HAP-1 (cell line): Measurements from ENCODE around the gene HIPK2.

Experiments
- DNase-seq, 2 experiments: peaks; one replicate each; pipeline ENCODE4 v3.0.0-alpha.2; 2016 to 2020; ENCODE audit warnings: low spot score in 2 of 2
- H3K27me3 ChIP-seq: fragments of 250-450 bp; sonication (Bioruptor Pico); 2 replicates; pipeline ENCODE4 v1.5.1; 2020; ENCODE audit warnings: low read depth, mild to moderate bottlenecking, moderate library complexity
- H3K36me3 ChIP-seq: fragments of 250-450 bp; sonication (Bioruptor Pico); replicated peaks from 2 replicates; pipeline ENCODE4 v1.5.1; 2020; ENCODE audit warnings: mild to moderate bottlenecking
- H3K4me1 ChIP-seq: fragments of 250-450 bp; sonication (Bioruptor Pico); 2 replicates; pipeline ENCODE4 v1.5.1; 2020; ENCODE audit warnings: mild to moderate bottlenecking
- H3K4me3 ChIP-seq: fragments of 250-450 bp; sonication (Bioruptor Pico); 2 replicates; pipeline ENCODE4 v1.5.1; 2020; ENCODE audit warnings: mild to moderate bottlenecking, moderate library complexity
- H3K9me3 ChIP-seq: fragments of 250-450 bp; sonication (Bioruptor Pico); 2 replicates; pipeline ENCODE4 v1.5.1; 2020; ENCODE audit warnings: mild to moderate bottlenecking, moderate library complexity
- in situ Hi-C: fragments of 300-500 bp; cut with MboI; formaldehyde crosslinking; loops from 3 replicates; pipeline ENCODE4 v1.14.3; 2020; ENCODE audit warnings: low sequenced_read_pairs, inconsistent platforms, mixed read lengths

Gene HIPK2

GRCh38 chr7:139631520-139632031 lies 146.2 kb downstream of the HIPK2 start:
- H3K9me3 ChIP-seq, result no peaks in the 10 kb centered on the region
- in situ Hi-C loops, result no loop called here
- DNase-seq, result no peak
- peaks cover 14% of the 10 kb centered on the region; the same call in 1 of the 2 replicates for H3K36me3 ChIP-seq
- H3K27me3 ChIP-seq, result no peaks in the 10 kb centered on the region
- H3K4me3 ChIP-seq, result no peak overlapping the region
- H3K4me1 ChIP-seq, result peaks cover 12% of the 10 kb centered on the region

GRCh38 chr7:139630643-139631519 lies 146.9 kb downstream of the HIPK2 start:
- Histone ChIP-seq H3K27me3 (no peaks in the 10 kb centered on the region), H3K4me1 (peaks cover 16% of the 10 kb centered on the region), H3K4me3 (no peak overlapping the region), H3K9me3 (no peaks in the 10 kb centered on the region), H3K36me3 (peaks cover 17% of the 10 kb centered on the region; the same call in 1 of the 2 replicates)
- in situ Hi-C loops, result no loop called here
- no peak for DNase-seq

DNA sequence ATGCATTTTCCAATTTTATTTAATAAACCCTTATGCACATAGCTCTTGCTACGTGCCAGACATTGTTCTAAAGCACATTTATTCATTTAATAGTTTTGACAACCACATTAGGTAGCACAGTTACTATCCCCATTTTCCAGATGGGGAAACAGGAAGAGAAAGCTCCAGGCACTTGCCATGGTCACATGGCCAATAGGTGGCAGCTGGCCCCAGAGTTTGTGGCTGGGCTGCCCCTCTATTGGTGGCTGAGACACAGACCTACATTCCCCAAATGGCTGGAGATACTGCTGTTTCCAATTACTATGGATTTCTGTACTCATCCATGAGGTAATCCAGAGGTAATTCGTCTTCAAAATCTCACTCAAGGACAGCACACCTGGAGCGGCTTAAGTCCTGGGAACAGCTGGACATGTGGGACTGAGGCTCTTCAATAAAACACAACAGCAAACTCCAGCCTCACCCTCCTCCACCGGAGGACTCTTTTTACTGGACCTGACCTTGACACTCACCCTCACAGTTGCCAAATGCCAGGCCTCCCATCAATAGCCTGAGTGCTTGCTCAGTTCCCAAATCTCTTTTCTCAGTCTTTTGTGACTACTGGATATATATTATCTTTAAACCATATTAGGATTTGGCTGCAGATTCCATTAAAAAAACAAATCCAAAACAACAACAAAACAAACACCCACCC lies 148.3 kb downstream of the HIPK2 start:
- H3K4me1 ChIP-seq, result peaks cover 16% of the 10 kb centered on the region
- H3K27me3 ChIP-seq, result no peaks in the 10 kb centered on the region
- H3K9me3 ChIP-seq, result no peaks in the 10 kb centered on the region
- in situ Hi-C loops, result loop anchor here (10.0 kb wide), 1 partner anchor 135 kb away; no protein-coding TSS in a partner anchor
- DNase-seq, result no peak
- peaks cover 17% of the 10 kb centered on the region; the same call in 1 of the 2 replicates for H3K36me3 ChIP-seq
- H3K4me3 ChIP-seq, result no peak overlapping the region

- Histone ChIP-seq H3K9me3 (no peaks in the 10 kb centered on the region), H3K4me3 (no peak overlapping the region), H3K4me1 (peaks cover 16% of the 10 kb centered on the region), H3K36me3 (peaks cover 17% of the 10 kb centered on the region; the same call in 1 of the 2 replicates), H3K27me3 (no peaks in the 10 kb centered on the region)
- in situ Hi-C loops, result loop anchor here (10.0 kb wide), 1 partner anchor 133 kb away; no protein-coding TSS in a partner anchor
- no peak for DNase-seq
Observed at GRCh38 chr7:139627831-139628230, 150.0 kb downstream of the HIPK2 start.

DNA sequence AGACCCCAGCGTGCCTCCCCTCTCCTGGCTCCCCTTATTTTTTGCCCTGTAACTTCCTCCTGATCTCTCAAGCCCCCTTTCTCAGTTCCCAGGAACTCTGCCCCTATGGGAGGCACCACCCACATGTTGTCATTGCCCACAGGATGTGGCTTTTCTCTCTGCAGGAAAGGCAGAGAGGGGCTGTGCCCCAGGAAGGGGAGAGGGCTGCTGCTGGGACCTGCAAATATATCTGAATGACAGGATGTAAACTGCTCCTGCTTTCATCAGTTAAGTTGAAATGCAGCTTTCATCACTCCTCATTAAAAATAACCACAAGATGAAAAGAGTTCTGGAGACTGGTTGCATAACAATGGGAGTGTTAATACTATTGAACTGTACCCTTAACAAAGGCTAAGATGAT lies 151.0 kb downstream of the HIPK2 start:
- H3K27me3 ChIP-seq, result no peaks in the 10 kb centered on the region
- peak; percentile 72 to 92 for DNase-seq
- H3K9me3 ChIP-seq, result no peaks in the 10 kb centered on the region
- H3K36me3 ChIP-seq, result peaks cover 17% of the 10 kb centered on the region; the same call in 1 of the 2 replicates
- in situ Hi-C loops, result loop anchor here (10.0 kb wide), 1 partner anchor 132 kb away; no protein-coding TSS in a partner anchor
- no peak overlapping the region for H3K4me3 ChIP-seq
- H3K4me1 ChIP-seq, result peaks cover 16% of the 10 kb centered on the region

- Histone ChIP-seq H3K27me3 (no peaks in the 10 kb centered on the region), H3K36me3 (peaks cover 17% of the 10 kb centered on the region), H3K4me1 (peaks cover 16% of the 10 kb centered on the region), H3K9me3 (no peaks in the 10 kb centered on the region), H3K4me3 (no peak overlapping the region)
- in situ Hi-C loops, result loop anchor here (10.0 kb wide), 1 partner anchor 129 kb away; no protein-coding TSS in a partner anchor
- DNase-seq, result no peak
Observed at GRCh38 chr7:139623518-139623917, 154.3 kb downstream of the HIPK2 start.

GRCh38 chr7:139620676-139621344 lies 157.0 kb downstream of the HIPK2 start:
- Histone ChIP-seq H3K4me1 (no peaks in the 10 kb centered on the region), H3K36me3 (peaks cover 11% of the 10 kb centered on the region), H3K9me3 (no peaks in the 10 kb centered on the region), H3K4me3 (no peak overlapping the region), H3K27me3 (no peaks in the 10 kb centered on the region)
- peak; percentile 44 to 84 for DNase-seq
- in situ Hi-C loops, result loop anchor here (10.0 kb wide), 1 partner anchor 126 kb away; no protein-coding TSS in a partner anchor

DNA sequence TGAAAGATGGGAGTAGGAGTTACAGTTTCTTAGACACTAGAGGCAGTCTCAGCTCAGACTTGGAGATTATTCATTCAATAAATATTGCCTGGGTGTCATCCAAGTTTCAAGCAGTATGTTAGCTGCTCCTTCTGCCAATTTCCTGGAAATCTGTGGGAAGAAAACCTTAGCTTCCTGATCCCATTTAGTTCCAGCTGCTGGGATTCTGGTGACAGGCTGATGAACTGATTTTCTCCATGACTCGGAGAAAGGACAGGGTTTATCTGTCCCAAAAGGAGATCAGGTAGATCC lies 158.5 kb downstream of the HIPK2 start:
- in situ Hi-C loops, result no loop called here
- DNase-seq, result no peak
- Histone ChIP-seq H3K36me3 (peaks cover 11% of the 10 kb centered on the region; the same call in 1 of the 2 replicates), H3K4me3 (no peak overlapping the region), H3K27me3 (no peaks in the 10 kb centered on the region), H3K9me3 (no peaks in the 10 kb centered on the region), H3K4me1 (no peaks in the 10 kb centered on the region)

DNA sequence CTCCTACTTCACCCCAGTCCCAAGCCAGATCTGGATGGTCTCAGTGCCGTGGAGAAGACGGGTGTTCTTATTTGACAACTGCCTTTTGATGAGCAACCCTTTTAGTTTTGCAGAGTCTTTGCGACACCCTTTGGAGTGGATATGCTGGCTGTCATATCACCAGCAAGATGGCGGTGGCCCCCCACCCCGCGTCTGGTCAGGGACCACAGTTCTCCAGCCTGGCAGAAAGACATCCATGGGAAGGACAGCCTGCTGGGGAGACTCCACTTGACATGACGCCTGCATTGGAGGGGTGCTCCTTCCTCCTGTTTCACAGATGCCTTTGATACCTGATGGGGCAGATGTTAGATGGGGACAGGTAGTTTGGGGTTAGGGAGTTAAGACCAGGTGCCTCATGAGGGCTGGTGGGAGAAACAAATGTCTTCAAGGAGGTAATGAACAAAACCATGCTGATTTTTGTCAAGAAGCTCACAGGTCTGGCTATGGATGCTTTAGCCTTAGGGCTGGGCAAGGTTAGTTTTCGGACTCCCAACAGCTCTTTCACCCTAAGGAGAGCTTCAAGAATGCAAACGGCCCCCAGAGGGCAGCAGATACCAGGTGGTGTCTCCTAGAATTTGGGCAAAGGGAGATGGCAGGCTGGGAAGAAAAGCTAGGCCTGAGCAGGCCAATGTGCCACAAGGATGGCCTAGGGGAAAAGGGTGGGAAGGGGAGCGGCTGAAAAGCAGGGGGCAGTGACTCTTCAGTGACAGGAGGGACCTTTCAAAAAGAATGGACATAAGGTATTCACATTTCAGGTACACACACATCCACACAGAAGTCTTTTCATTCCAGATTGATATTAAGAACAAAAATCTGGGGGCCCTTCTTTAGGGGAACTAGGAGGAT lies 159.1 kb downstream of the HIPK2 start:
- H3K36me3 ChIP-seq, result peaks cover 11% of the 10 kb centered on the region; the same call in 1 of the 2 replicates
- peak in 1 of 2 experiments; percentile 67 for DNase-seq
- in situ Hi-C loops, result no loop called here

DNA sequence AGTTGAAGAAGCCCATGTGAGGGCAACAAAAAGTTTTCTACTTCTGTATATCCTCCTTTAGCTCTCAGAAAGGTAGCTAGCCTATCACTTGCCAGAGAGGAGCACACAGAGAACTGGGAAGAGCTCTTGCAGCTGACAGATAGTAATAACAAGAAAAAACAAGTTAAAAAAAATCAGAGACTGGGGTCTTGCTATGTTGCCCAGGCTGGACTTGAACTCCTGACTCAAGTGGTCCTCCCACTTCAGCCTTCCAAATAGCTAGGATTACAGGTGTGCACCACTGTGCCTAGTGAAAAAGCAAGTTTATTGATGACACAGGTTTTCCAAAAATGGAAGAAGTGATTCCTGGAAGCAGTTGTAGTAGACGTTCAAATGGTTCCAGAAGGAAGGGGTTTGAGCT lies 160.7 kb downstream of the HIPK2 start:
- Histone ChIP-seq H3K9me3 (no peaks in the 10 kb centered on the region), H3K36me3 (peaks cover 19% of the 10 kb centered on the region), H3K4me1 (peaks cover 5% of the 10 kb centered on the region; the same call in 1 of the 2 replicates), H3K4me3 (no peak overlapping the region), H3K27me3 (no peaks in the 10 kb centered on the region)
- no peak for DNase-seq
- in situ Hi-C loops, result no loop called here

More for the DNA sequence above, 159.1 kb downstream of the HIPK2 start:
- H3K27me3 ChIP-seq, result no peaks in the 10 kb centered on the region
- peaks cover 2% of the 10 kb centered on the region; the same call in 1 of the 2 replicates for H3K4me1 ChIP-seq
- no peaks in the 10 kb centered on the region for H3K9me3 ChIP-seq
- no peak overlapping the region for H3K4me3 ChIP-seq

- in situ Hi-C loops, result no loop called here
- no peaks in the 10 kb centered on the region for H3K9me3 ChIP-seq
- H3K4me1 ChIP-seq, result peaks cover 5% of the 10 kb centered on the region; the same call in 1 of the 2 replicates
- H3K27me3 ChIP-seq, result no peaks in the 10 kb centered on the region
- no peak overlapping the region for H3K4me3 ChIP-seq
- H3K36me3 ChIP-seq, result peaks cover 19% of the 10 kb centered on the region
- no peak for DNase-seq
Observed at GRCh38 chr7:139614886-139615285, 162.9 kb downstream of the HIPK2 start.

DNA sequence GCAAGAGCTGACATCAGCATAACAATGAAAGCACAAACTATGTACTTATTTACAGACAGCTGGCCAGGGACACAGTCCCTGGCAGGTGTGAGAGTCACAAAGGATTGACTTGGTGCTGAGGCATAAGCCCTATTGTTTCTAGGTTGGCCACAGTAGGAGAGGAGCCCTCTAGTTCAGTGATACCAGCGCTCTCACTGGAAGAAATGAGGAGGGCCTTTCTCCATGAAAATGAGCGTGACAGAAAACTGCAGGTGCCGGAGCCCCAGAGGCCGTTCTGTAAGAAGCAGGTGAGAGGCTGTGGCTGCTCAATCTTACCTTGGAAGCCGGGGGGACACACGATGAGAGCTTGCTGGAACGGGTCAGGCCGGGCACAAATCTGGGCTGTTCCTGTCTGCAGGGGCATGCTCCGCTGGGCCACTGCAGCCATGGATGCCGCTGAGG lies 163.8 kb downstream of the HIPK2 start:
- no peak overlapping the region for H3K4me3 ChIP-seq
- no peaks in the 10 kb centered on the region for H3K9me3 ChIP-seq
- DNase-seq, result peak; percentile 22 to 24
- peaks cover 5% of the 10 kb centered on the region; the same call in 1 of the 2 replicates for H3K4me1 ChIP-seq
- H3K27me3 ChIP-seq, result no peaks in the 10 kb centered on the region
- peaks cover 15% of the 10 kb centered on the region for H3K36me3 ChIP-seq
- in situ Hi-C loops, result no loop called here
